Natural killer cell (primary cell): ENCODE measurements around the gene SMIM38. TPM values are rescaled to one million over a fixed set of nuclear protein-coding genes. Genes with fewer than 3 reads are reported as not detected.

Source experiments
- ATAC-seq, 3 donors: fragments of 150-1000 bp in 2 of 3; fragments of 200-7000 bp in 1 of 3; cut with Tn5 transposase; 1 replicate in 1 of 3; 2 replicates in 2 of 3; pipeline ENCODE4 v1.10.0; 2021; ENCODE audit warnings: mild to moderate bottlenecking in 2 of 3, moderate library complexity in 2 of 3
- DNase-seq, 2 donors: peaks; one replicate each; pipeline versions ENCODE4 v3.0.0 to v3.0.0-alpha.2; 2013 to 2021; ENCODE audit warnings: mixed read lengths in 1 of 2
- H3K27ac ChIP-seq: one replicate; pipeline ENCODE4 v1.5.1; 2013; ENCODE audit warnings: mild to moderate bottlenecking, low read length
- H3K27me3 ChIP-seq: one replicate; pipeline ENCODE4 v1.6.1; 2013; ENCODE audit warnings: low read length; ENCODE audit not compliant: control insufficient read depth, insufficient read depth
- H3K36me3 ChIP-seq: one replicate; pipeline ENCODE4 v1.6.1; 2013; ENCODE audit warnings: low read length; ENCODE audit not compliant: control insufficient read depth, insufficient read depth
- H3K4me1 ChIP-seq: one replicate; pipeline ENCODE4 v1.6.1; 2013; ENCODE audit warnings: low read length; ENCODE audit not compliant: control insufficient read depth, insufficient read depth
- H3K4me3 ChIP-seq: one replicate; pipeline ENCODE4 v1.5.1; 2013; ENCODE audit warnings: low read length
- H3K9me3 ChIP-seq: one replicate; pipeline ENCODE4 v1.6.1; 2013; ENCODE audit warnings: low read length; ENCODE audit not compliant: control insufficient read depth, insufficient read depth
- H3K27ac Mint-ChIP-seq, 2 donors: one replicate each; pipeline ENCODE4 v1.8.0; 2022; ENCODE audit warnings: mild to moderate bottlenecking in 2 of 2, mixed read lengths in 2 of 2, moderate library complexity in 1 of 2
- H3K27me3 Mint-ChIP-seq, 2 donors: one replicate each; pipeline ENCODE4 v1.8.0; 2022; ENCODE audit warnings: low read depth in 2 of 2, mixed read lengths in 2 of 2
- H3K36me3 Mint-ChIP-seq: one replicate; pipeline ENCODE4 v1.8.0; 2022; ENCODE audit warnings: mixed read lengths
- H3K4me1 Mint-ChIP-seq, 2 donors: one replicate each; pipeline ENCODE4 v1.8.0; 2022; ENCODE audit warnings: mixed read lengths in 2 of 2
- H3K4me3 Mint-ChIP-seq: one replicate; pipeline ENCODE4 v1.8.0; 2022; ENCODE audit warnings: mild to moderate bottlenecking, moderate library complexity, mixed read lengths
- H3K9me3 Mint-ChIP-seq, 2 donors: one replicate each; pipeline ENCODE4 v1.8.0; 2022; ENCODE audit warnings: mixed read lengths in 2 of 2
- CTCF ChIP-seq: fragments of 200-600 bp; IDR thresholded peaks from one replicate; pipeline ENCODE4 v1.8.0; 2022; ENCODE audit warnings: antibody characterized with exemption
- WGBS: methylation state at CpG from one replicate; pipeline ENCODE4 v1.1.7; 2013; ENCODE audit warnings: missing lambda C conversion rate; ENCODE audit not compliant: insufficient coverage; 5-methylcytosine and 5-hydroxymethylcytosine counted together
- intact Hi-C: fragments of 100-400 bp; cut with micrococcal nuclease; formaldehyde crosslinking; loops from one replicate; pipeline ENCODE4 v1.14.2; 2022
- total RNA-seq, 4 donors: library from RNA; stranded (reverse); fragments of 120-200 nt in 1 of 4; gene quantifications; one replicate each; pipeline versions ENCODE4 v1.2.3 to v1.2.4, GENCODE V29; 2013 to 2022

Gene SMIM38
- total RNA-seq, 3 donors from 2014 or later (not counting 1 experiment from before 2014, with no cell fraction given): 0.23 to 0.42 (median 0.40) TPM

GRCh38 chr11:69114362-69114761 lies 41.4 kb upstream of the SMIM38 start:
- ATAC-seq (no peak), DNase-seq (no peak)
- H3K27me3 ChIP-seq: no peaks in the 10 kb centered on the region
- 93% methylated on average over 6 of the region's 6 CpGs for WGBS
- H3K4me3 ChIP-seq: no peak overlapping the region
- H3K4me1 Mint-ChIP-seq: no peaks in the 10 kb centered on the region
- intact Hi-C loops: no loop called here
- no peak overlapping the region for H3K4me3 Mint-ChIP-seq
- no peaks in the 10 kb centered on the region for H3K4me1 ChIP-seq
- H3K36me3 Mint-ChIP-seq: no peaks in the 10 kb centered on the region
- no peak overlapping the region for H3K27ac ChIP-seq
- H3K27ac Mint-ChIP-seq: no peak overlapping the region
- H3K27me3 Mint-ChIP-seq: peaks cover 0 to 6% of the 10 kb centered on the region in 2 donors
- H3K36me3 ChIP-seq: no peaks in the 10 kb centered on the region
- TF ChIP-seq CTCF: no peak
- H3K9me3 ChIP-seq: no peaks in the 10 kb centered on the region
- peaks cover 0 to 6% of the 10 kb centered on the region in 2 donors for H3K9me3 Mint-ChIP-seq

- H3K36me3 ChIP-seq: no peaks in the 10 kb centered on the region
- H3K27ac Mint-ChIP-seq: no peak overlapping the region
- H3K4me1 ChIP-seq: no peaks in the 10 kb centered on the region
- no peaks in the 10 kb centered on the region for H3K27me3 Mint-ChIP-seq
- H3K4me3 Mint-ChIP-seq: no peak overlapping the region
- 86% methylated on average over 20 of the region's 21 CpGs for WGBS
- intact Hi-C loops: no loop called here
- H3K36me3 Mint-ChIP-seq: no peaks in the 10 kb centered on the region
- no peaks in the 10 kb centered on the region for H3K27me3 ChIP-seq
- H3K9me3 ChIP-seq: no peaks in the 10 kb centered on the region
- no peak overlapping the region for H3K27ac ChIP-seq
- no peak for ATAC-seq
- no peak for TF ChIP-seq CTCF
- no peak overlapping the region for H3K4me3 ChIP-seq
- peaks cover 0 to 6% of the 10 kb centered on the region in 2 donors for H3K9me3 Mint-ChIP-seq
- DNase-seq: no peak
- no peaks in the 10 kb centered on the region for H3K4me1 Mint-ChIP-seq
Measured at GRCh38 chr11:69114811-69115523, 40.8 kb upstream of the SMIM38 start.

- Histone ChIP-seq H3K27ac (no peak overlapping the region), H3K4me3 (no peak overlapping the region), H3K4me1 (no peaks in the 10 kb centered on the region), H3K36me3 (no peaks in the 10 kb centered on the region), H3K27me3 (no peaks in the 10 kb centered on the region), H3K9me3 (no peaks in the 10 kb centered on the region)
- ATAC-seq: no peak
- Mint-ChIP-seq H3K36me3 (no peaks in the 10 kb centered on the region), H3K27me3 (no peaks in the 10 kb centered on the region), H3K4me3 (no peak overlapping the region), H3K9me3 (no peaks in the 10 kb centered on the region), H3K4me1 (no peaks in the 10 kb centered on the region), H3K27ac (no peak overlapping the region)
- intact Hi-C loops: no loop called here
- TF ChIP-seq CTCF: no peak
- WGBS: 92% methylated on average over 41 of the region's 41 CpGs
- DNase-seq: no peak
Measured at GRCh38 chr11:69115586-69116560, 39.9 kb upstream of the SMIM38 start.
